H1 (cell line): ENCODE data around the gene ACO1. TPM values are rescaled to one million over a fixed set of nuclear protein-coding genes. Genes with fewer than 3 reads are reported as not detected.

ENCODE experiments used
- CTCF ChIA-PET: fragments of 300-600 bp; sonication (Branson Sonifier 250); formaldehyde crosslinking; loops from one replicate; lab custom pipeline; 2021; ENCODE audit not compliant: partially characterized antibody; lab: Charles Lee
- POLR2A ChIA-PET: fragments of 300-600 bp; sonication (Branson Sonifier 250); formaldehyde crosslinking; loops from one replicate; lab custom pipeline; 2021; ENCODE audit warnings: inconsistent platforms; ENCODE audit not compliant: partially characterized antibody; lab: Charles Lee
- DNase-seq, 2 experiments: peaks; one replicate each; pipeline versions ENCODE4 v3.0.0 to v3.0.0-alpha.2; 2010 to 2022; ENCODE audit warnings: low spot score in 2 of 2, low read depth in 1 of 2, mixed read lengths in 1 of 2
- FAIRE-seq: peaks from 2 replicates; lab custom pipeline; 2011; peaks lifted over from hg19 to GRCh38; lab: Jason Lieb, UNC
- H2AFZ ChIP-seq: 2 replicates; pipeline ENCODE4 v1.8.1; 2012; ENCODE audit warnings: low read length, inconsistent platforms
- H2AK5ac ChIP-seq: 2 replicates; pipeline ENCODE4 v1.6.1; 2013; ENCODE audit warnings: low read depth, low read length
- H2BK120ac ChIP-seq: replicated peaks from 2 replicates; pipeline ENCODE3; 2013; ENCODE audit warnings: low read depth, low read length, inconsistent platforms
- H2BK12ac ChIP-seq: 2 replicates; pipeline ENCODE4 v1.6.1; 2013; ENCODE audit warnings: low read depth, low read length
- H2BK15ac ChIP-seq: 2 replicates; pipeline ENCODE4 v1.6.1; 2013; ENCODE audit warnings: low read length
- H2BK20ac ChIP-seq: 2 replicates; pipeline ENCODE4 v1.6.1; 2013; ENCODE audit warnings: low read length
- H2BK5ac ChIP-seq: 2 replicates; pipeline ENCODE4 v1.6.1; 2013; ENCODE audit warnings: low read depth, low read length
- H3K14ac ChIP-seq: 2 replicates; pipeline ENCODE4 v1.6.1; 2013; ENCODE audit warnings: inconsistent platforms; ENCODE audit not compliant: insufficient read length
- H3K18ac ChIP-seq: 2 replicates; pipeline ENCODE4 v1.6.1; 2013; ENCODE audit warnings: low read length; ENCODE audit errors: extremely low read depth
- H3K23ac ChIP-seq: 2 replicates; pipeline ENCODE4 v1.6.1; 2013; ENCODE audit warnings: inconsistent platforms; ENCODE audit not compliant: insufficient read length
- H3K23me2 ChIP-seq: 2 replicates; pipeline ENCODE4 v1.6.1; 2013; ENCODE audit warnings: low read depth, low read length
- H3K27ac ChIP-seq: 2 replicates; pipeline ENCODE4 v1.6.1; 2011; ENCODE audit warnings: low read depth, low read length, inconsistent platforms
- H3K27me3 ChIP-seq, 4 experiments: replicated peaks in 1 of 4; 1 replicate in 1 of 4; 2 replicates in 3 of 4; pipeline versions ENCODE4 v1.6.1 to v1.8.1; 2011 to 2013; ENCODE audit warnings: low read length in 3 of 4, mild to moderate bottlenecking in 3 of 4, inconsistent platforms in 2 of 4, mixed read lengths in 2 of 4, moderate library complexity in 1 of 4; ENCODE audit not compliant: control insufficient read depth in 3 of 4, insufficient read depth in 3 of 4; ENCODE audit errors: extremely low read depth in 1 of 4
- H3K36me3 ChIP-seq, 4 experiments: 2 replicates each; pipeline versions ENCODE4 v1.6.1 to v1.8.1; 2011 to 2013; ENCODE audit warnings: mild to moderate bottlenecking in 4 of 4, low read length in 3 of 4, moderate library complexity in 2 of 4, control low read depth in 1 of 4, inconsistent platforms in 1 of 4; ENCODE audit not compliant: insufficient read depth in 4 of 4, control insufficient read depth in 2 of 4
- H3K4ac ChIP-seq: replicated peaks from 2 replicates; pipeline ENCODE3; 2013; ENCODE audit warnings: low read length, low read depth, mixed read lengths, inconsistent platforms; ENCODE audit not compliant: insufficient read length
- H3K4me1 ChIP-seq, 4 experiments: replicated peaks in 1 of 4; 1 replicate in 1 of 4; 2 replicates in 3 of 4; pipeline versions ENCODE4 v1.6.1 to v1.8.1; 2011 to 2013; ENCODE audit warnings: low read length in 3 of 4, inconsistent platforms in 2 of 4, mixed read lengths in 1 of 4; ENCODE audit not compliant: insufficient read depth in 4 of 4, control insufficient read depth in 3 of 4
- H3K4me2 ChIP-seq, 2 experiments: 2 replicates each; pipeline versions ENCODE4 v1.6.1 to v1.8.1; 2011 to 2013; ENCODE audit warnings: low read depth in 2 of 2, low read length in 2 of 2, control low read depth in 1 of 2, inconsistent platforms in 1 of 2, mild to moderate bottlenecking in 1 of 2; ENCODE audit not compliant: insufficient read depth in 1 of 2
- H3K4me3 ChIP-seq, 4 experiments: fragments of 200-600, 300-600 bp in 1 of 4; sonication (generic), shearing (Covaris generic), sonication (Bioruptor Twin) in 1 of 4; 2 replicates each; pipeline versions ENCODE4 v1.5.1 to v1.8.1; 2011 to 2016; ENCODE audit warnings: low read length in 4 of 4, low read depth in 3 of 4, control low read depth in 2 of 4, inconsistent platforms in 2 of 4, mild to moderate bottlenecking in 2 of 4, mixed read lengths in 1 of 4, moderate library complexity in 1 of 4; ENCODE audit not compliant: insufficient read depth in 2 of 4; ENCODE audit errors: extremely low read depth in 1 of 4
- H3K56ac ChIP-seq: replicated peaks from 2 replicates; pipeline ENCODE3; 2013; ENCODE audit warnings: low read depth, mild to moderate bottlenecking, mixed read lengths, low read length, inconsistent platforms; ENCODE audit not compliant: insufficient read length
- H3K79me1 ChIP-seq: 2 replicates; pipeline ENCODE4 v1.6.1; 2013; ENCODE audit warnings: low read depth, low read length, control low read depth
- H3K79me2 ChIP-seq, 2 experiments: 2 replicates each; pipeline versions ENCODE4 v1.6.1 to v1.8.1; 2012 to 2013; ENCODE audit warnings: low read length in 2 of 2, mild to moderate bottlenecking in 2 of 2, inconsistent platforms in 1 of 2; ENCODE audit not compliant: insufficient read depth in 2 of 2, control insufficient read depth in 1 of 2
- H3K9ac ChIP-seq, 4 experiments: replicated peaks in 1 of 4; 1 replicate in 1 of 4; 2 replicates in 3 of 4; pipeline versions ENCODE4 v1.6.1 to v1.8.1; 2011 to 2013; ENCODE audit warnings: low read depth in 3 of 4, low read length in 3 of 4, control low read depth in 2 of 4, mild to moderate bottlenecking in 2 of 4, moderate library complexity in 2 of 4, inconsistent platforms in 1 of 4; ENCODE audit errors: extremely low read depth in 1 of 4
- H3K9me3 ChIP-seq, 2 experiments: 2 replicates each; pipeline versions ENCODE4 v1.6.1 to v1.8.1; 2012 to 2013; ENCODE audit warnings: mild to moderate bottlenecking in 2 of 2, moderate library complexity in 2 of 2, control low read depth in 1 of 2, inconsistent platforms in 1 of 2, low read depth in 1 of 2, low read length in 1 of 2, mixed read lengths in 1 of 2; ENCODE audit not compliant: insufficient read depth in 2 of 2
- H4K20me1 ChIP-seq, 2 experiments: replicated peaks in 1 of 2; 2 replicates each; pipeline versions ENCODE3 to v1.8.1; 2011 to 2013; ENCODE audit warnings: inconsistent platforms in 2 of 2, low read length in 2 of 2, mild to moderate bottlenecking in 1 of 2; ENCODE audit not compliant: insufficient read depth in 2 of 2, control insufficient read depth in 1 of 2
- H4K5ac ChIP-seq: 2 replicates; pipeline ENCODE4 v1.6.1; 2013; ENCODE audit warnings: low read length, low read depth, mixed read lengths, inconsistent platforms; ENCODE audit not compliant: insufficient read length
- H4K8ac ChIP-seq: 2 replicates; pipeline ENCODE4 v1.8.0; 2013; ENCODE audit warnings: mild to moderate bottlenecking, moderate library complexity, low read length, inconsistent platforms; ENCODE audit not compliant: insufficient read depth; ENCODE audit errors: extremely low read depth
- H4K91ac ChIP-seq: replicated peaks from 2 replicates; pipeline ENCODE3; 2013; ENCODE audit warnings: low read length, mixed read lengths, inconsistent platforms; ENCODE audit not compliant: insufficient read length
- ASH2L ChIP-seq: fragments of 200-600, 300-600 bp; sonication (generic); IDR thresholded peaks from one replicate; pipeline ENCODE4 v1.7.1; 2017; ENCODE audit warnings: low read length
- BACH1 ChIP-seq: IDR thresholded peaks from 2 replicates; pipeline ENCODE4 v1.6.1; 2012; ENCODE audit warnings: low read length, improper control_type of control experiment
- BCL11A ChIP-seq, 2 experiments: IDR thresholded peaks; one replicate each; pipeline ENCODE4 v1.6.1; 2011; ENCODE audit warnings: low read depth in 2 of 2, low read length in 2 of 2, mild to moderate bottlenecking in 2 of 2
- CHD1 ChIP-seq: IDR thresholded peaks from 2 replicates; pipeline ENCODE4 v1.6.1; 2012; ENCODE audit warnings: low read depth, low read length, improper control_type of control experiment
- CHD2 ChIP-seq: IDR thresholded peaks from 2 replicates; pipeline ENCODE4 v1.6.1; 2012; ENCODE audit warnings: low read length, improper control_type of control experiment
- CREB1 ChIP-seq: IDR thresholded peaks from 2 replicates; pipeline ENCODE4 v1.6.1; 2012; ENCODE audit warnings: inconsistent platforms
- HDAC6 ChIP-seq: IDR thresholded peaks from one replicate; pipeline ENCODE4 v1.7.1; 2012; ENCODE audit warnings: low read depth, mild to moderate bottlenecking, inconsistent platforms, low read length, moderate library complexity
- JUN ChIP-seq: IDR thresholded peaks from 2 replicates; pipeline ENCODE4 v1.6.1; 2011; ENCODE audit warnings: low read depth, mild to moderate bottlenecking, improper control_type of control experiment, low read length
- KDM1A ChIP-seq: fragments of 200-600, 300-600 bp; sonication (generic); IDR thresholded peaks from 2 replicates; pipeline ENCODE4 v1.7.1; 2016; ENCODE audit warnings: mild to moderate bottlenecking, low read length, borderline replicate concordance
- KDM4A ChIP-seq: IDR thresholded peaks from one replicate; pipeline ENCODE4 v1.7.1; 2012; ENCODE audit warnings: low read depth, mild to moderate bottlenecking, moderate library complexity, low read length, inconsistent platforms; ENCODE audit not compliant: severe bottlenecking
- NANOG ChIP-seq: IDR thresholded peaks from 2 replicates; pipeline ENCODE4 v1.6.1; 2011; ENCODE audit warnings: low read length, low read depth, mild to moderate bottlenecking, inconsistent platforms; ENCODE audit not compliant: insufficient read depth, poor library complexity, severe bottlenecking
- PHF8 ChIP-seq: fragments of 200-600 bp; sonication (generic); conservative IDR thresholded peaks from 2 replicates; pipeline ENCODE4 v1.7.1; 2012; ENCODE audit warnings: low read depth, mild to moderate bottlenecking, inconsistent platforms, low read length, moderate library complexity
- POU5F1 ChIP-seq: IDR thresholded peaks from 2 replicates; pipeline ENCODE4 v1.6.1; 2011; ENCODE audit warnings: low read depth, mild to moderate bottlenecking, low read length, moderate library complexity
- TAF1 ChIP-seq: IDR thresholded peaks from 2 replicates; pipeline ENCODE4 v1.6.1; 2011; ENCODE audit warnings: mild to moderate bottlenecking, low read depth, low read length
- TCF12 ChIP-seq: IDR thresholded peaks from 2 replicates; pipeline ENCODE4 v1.6.1; 2011; ENCODE audit warnings: low read depth, mild to moderate bottlenecking, low read length
- YY1 ChIP-seq: IDR thresholded peaks from 2 replicates; pipeline ENCODE4 v1.6.1; 2011; ENCODE audit warnings: low read depth, mild to moderate bottlenecking, low read length
- WGBS, 2 experiments: shearing (Covaris generic) in 1 of 2; methylation state at CpG; one replicate each; pipeline versions ENCODE4 v1.1.6 to v1.1.7; 2013 to 2015; ENCODE audit warnings: low lambda C conversion rate in 2 of 2, mixed read lengths in 2 of 2, inconsistent platforms in 1 of 2, low coverage in 1 of 2, missing lambda C conversion rate in 1 of 2; ENCODE audit not compliant: insufficient replicate concordance in 2 of 2, insufficient coverage in 1 of 2, insufficient read length in 1 of 2; ENCODE audit errors: extremely low coverage in 1 of 2, missing lambda C conversion rate in 1 of 2; 5-methylcytosine and 5-hydroxymethylcytosine counted together
- polyA plus RNA-seq, 7 experiments: library from polyadenylated mRNA; depleted of rRNA in 3 of 7; stranded (reverse) in 5 of 7; unstranded in 2 of 7; fragments of >200 nt in 5 of 7; fragments of 200-250 nt in 2 of 7; gene quantifications; 1 replicate in 5 of 7; 2 replicates in 1 of 7; 4 replicates in 1 of 7; pipeline versions ENCODE4 v1.2.1 to v1.2.3, GENCODE V29; 2011 to 2013; ENCODE audit warnings: missing spikeins in 2 of 7, mixed read lengths in 2 of 7
- total RNA-seq: library from RNA; stranded (reverse); fragmentation: NEBNext Ultra II Directional; extraction: Animal tissue kit (Norgen Biotek cat#: 25700); gene quantifications from 2 replicates; pipeline ENCODE4 v1.2.1, GENCODE V29; 2021

Gene ACO1
- total and polyA plus RNA-seq, 2 of the 8 experiments (the other 6 are each of a cell fraction or from before 2014, with no cell fraction given): 39.3 to 49.8 TPM

DNA sequence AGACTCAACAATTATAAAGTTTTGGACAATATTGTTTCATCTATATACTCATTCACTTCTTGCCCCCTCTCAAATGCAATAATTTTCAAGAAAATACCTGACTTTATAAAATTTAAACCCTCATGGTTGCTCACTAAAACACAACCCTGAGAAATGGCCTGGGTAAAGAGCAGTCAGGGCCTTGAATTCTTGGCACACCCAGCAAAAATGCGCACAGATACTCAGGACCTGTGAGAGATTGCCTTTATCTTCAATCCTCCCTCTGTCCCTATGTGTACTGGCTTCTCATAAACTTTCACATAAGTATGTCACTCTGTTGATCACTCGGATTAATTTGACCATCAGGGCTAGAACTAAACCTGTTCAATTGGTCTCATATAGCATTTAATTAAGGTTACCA, 12.8 kb upstream of the ACO1 start:
- Histone ChIP-seq H4K8ac (no peak overlapping the region), H3K4me1 (peaks cover 0 to 4% (median 0%) of the 10 kb centered on the region in 4 experiments; a peak in 1 of 7 replicates), H3K36me3 (no peaks in the 10 kb centered on the region), H3K79me1 (no peaks in the 10 kb centered on the region), H3K4me2 (no peak overlapping the region), H3K79me2 (no peaks in the 10 kb centered on the region), H2BK20ac (no peak overlapping the region), H4K20me1 (no peaks in the 10 kb centered on the region), H3K27ac (no peak overlapping the region), H2BK15ac (no peak overlapping the region), H4K5ac (no peak overlapping the region), H2AK5ac (no peak overlapping the region), H2BK12ac (no peak overlapping the region), H3K4me3 (no peak overlapping the region), H3K9me3 (no peaks in the 10 kb centered on the region; a peak in 1 of 4 replicates), H4K91ac (no peak overlapping the region), H2BK5ac (no peak overlapping the region), H3K23ac (no peak overlapping the region), H3K4ac (no peak overlapping the region), H3K27me3 (no peaks in the 10 kb centered on the region), H3K23me2 (no peaks in the 10 kb centered on the region), H2AFZ (no peak overlapping the region), H3K56ac (no peak overlapping the region), H2BK120ac (no peak overlapping the region), H3K14ac (no peak overlapping the region), H3K18ac (no peak overlapping the region), H3K9ac (no peak overlapping the region)
- CTCF ChIA-PET: interaction anchor here (0.5 kb wide), 1 partner anchor 407 kb away, joined by 3 read pairs; no protein-coding TSS in a partner anchor
- FAIRE-seq (no peak), DNase-seq (no peak)
- WGBS, 2 experiments: 86% methylated on average over 2 of the region's 2 CpGs; no CpG with 5 or more reads in 1 of the 2 experiments
- no peak for TF ChIP-seq TCF12
- no peak for TF ChIP-seq POU5F1
- TF ChIP-seq PHF8: no peak
- TF ChIP-seq YY1: no peak
- TF ChIP-seq HDAC6: no peak
- TF ChIP-seq CREB1: no peak
- TF ChIP-seq TAF1: no peak
- TF ChIP-seq KDM4A: no peak
- no peak for TF ChIP-seq BCL11A (IDR thresholded peaks at IDR 0.05; ENCODE audit: low read depth in 2 of 2, low read length in 2 of 2)
- no peak for TF ChIP-seq CHD1
- TF ChIP-seq JUN: no peak
- no peak for TF ChIP-seq ASH2L
- TF ChIP-seq KDM1A: no peak
- no peak for TF ChIP-seq NANOG
- TF ChIP-seq BACH1: no peak
- no peak for TF ChIP-seq CHD2
- POLR2A ChIA-PET: no interaction called here
